IPS DF 4.7 (cell line): ENCODE data around the gene HIP1.
"Not testable (repeated sequence)": the region's sequence is repeated elsewhere in the genome, so short reads cannot be mapped to it uniquely, and the experiment has no call there.

Experiments
- DNase-seq: peaks from one replicate; pipeline ENCODE4 v3.0.0-alpha.2; 2013; ENCODE audit warnings: low spot score; ENCODE audit errors: extremely low read depth

Gene HIP1

DNA sequence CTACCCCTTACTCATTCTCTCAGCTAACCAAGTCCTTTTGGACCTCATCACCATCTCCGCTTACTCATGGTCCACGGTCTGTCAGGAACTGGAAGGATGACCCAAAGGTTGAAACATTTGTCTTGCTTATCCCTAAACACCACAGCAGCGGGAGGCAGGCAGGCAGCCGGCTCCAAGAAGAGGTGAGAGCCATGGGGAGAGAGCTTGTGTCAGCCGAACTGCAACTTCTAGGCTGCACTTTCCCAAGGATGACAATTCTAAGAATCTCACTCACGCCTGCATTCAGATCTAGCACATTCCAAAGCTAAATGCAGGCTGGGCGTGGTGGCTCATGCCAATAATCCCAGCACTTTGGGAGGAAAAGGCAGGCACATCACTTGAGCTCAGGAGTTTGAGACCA is 160.7 kb downstream of the HIP1 start:
- no peak for DNase-seq

DNA sequence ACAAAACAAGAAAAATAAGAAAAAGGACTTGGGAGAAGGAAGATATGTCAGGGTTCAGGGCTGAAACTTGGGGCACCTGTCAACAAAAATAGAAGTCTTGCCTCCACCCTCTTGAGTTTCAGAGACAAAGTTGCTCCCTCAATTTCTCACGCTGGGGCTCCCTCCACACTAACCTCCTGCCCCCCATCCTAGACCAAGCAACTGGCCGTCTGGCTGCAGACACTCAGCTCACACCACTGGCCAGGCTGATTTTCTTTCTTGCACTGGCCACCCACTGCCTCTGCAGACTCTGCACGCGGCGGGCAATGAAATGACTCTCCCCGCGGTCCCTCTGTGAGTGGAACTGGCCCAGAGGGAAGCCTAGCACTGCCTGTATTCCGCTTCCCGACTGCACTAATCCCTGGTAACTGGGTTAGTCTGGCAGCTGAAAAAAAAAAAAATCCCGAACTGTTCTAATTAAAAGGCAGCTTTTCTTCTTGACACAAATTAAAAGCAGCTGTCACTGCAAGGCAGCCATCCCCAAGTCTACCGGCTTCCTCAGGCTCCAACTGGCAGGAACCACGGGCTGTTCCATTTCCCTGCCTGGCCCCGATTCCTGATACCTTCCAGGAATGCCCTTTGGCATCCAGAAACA is 163.1 kb downstream of the HIP1 start:
- DNase-seq = no peak

DNA sequence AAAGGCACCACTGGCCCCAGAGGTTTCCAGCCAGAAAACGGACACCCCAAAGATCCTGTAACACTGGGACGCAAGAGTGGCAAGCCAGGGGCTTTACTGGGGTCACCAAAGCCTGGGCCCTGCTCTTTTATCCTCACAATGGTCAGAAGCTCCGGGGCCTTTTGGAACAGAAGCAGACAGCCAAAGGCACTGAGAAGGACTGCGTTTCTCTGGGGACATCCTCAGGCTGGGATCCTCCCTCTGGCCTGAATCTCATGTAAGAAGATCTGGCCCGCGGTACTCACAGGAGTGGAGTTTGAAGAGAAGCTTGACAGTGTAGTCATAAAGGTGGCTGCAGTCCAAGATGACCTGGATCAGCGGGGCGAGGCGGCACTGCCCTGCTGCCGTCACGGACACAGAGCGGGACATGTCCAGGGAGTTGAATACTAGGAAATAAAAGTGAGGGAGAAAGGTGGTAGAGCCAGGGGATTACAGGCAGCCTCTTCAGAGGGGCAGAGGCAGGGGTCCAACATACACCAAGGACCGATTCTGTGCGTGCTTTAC is 165.2 kb downstream of the HIP1 start:
- no peak for DNase-seq

DNA sequence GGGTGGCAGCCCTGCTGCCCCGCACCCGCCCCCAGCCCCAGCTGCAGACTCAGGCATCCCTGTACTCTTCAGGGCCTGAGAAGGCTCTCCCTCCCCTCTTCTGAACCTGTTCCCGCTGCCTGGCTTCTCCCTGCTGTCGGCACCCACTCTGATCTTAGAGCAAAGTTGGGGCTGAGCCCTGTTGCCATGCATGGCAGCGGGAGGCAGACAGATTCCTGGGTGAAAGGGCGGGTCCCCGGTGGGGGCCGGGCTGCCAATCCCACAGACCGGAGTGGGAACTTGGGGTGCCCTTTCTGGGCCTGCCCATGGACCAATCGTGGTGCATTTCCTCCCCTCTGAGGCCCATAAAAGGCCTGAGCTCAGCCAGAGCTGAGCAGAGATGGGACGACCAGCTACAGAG is 165.9 kb downstream of the HIP1 start:
- DNase-seq = no peak

DNA sequence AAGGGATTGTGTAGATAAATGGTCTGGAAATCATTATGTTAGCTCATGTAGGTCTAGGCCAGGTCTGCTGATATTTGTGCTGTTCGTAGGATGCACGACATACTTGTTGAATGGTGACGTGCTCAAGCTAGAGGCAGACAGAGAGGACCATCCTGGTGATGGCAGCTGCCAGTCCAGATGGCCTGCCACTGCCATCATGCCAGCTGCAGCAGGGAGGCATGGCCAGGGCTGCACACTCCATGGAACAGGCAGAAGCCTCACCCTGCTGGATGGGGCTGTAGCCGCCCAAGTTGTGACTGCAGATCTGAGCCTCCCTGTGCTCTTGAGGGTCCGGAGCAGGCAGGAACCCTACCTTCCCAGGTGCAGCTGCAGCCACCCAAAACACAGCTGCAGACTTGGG is 166.3 kb downstream of the HIP1 start:
- DNase-seq = no peak

DNA sequence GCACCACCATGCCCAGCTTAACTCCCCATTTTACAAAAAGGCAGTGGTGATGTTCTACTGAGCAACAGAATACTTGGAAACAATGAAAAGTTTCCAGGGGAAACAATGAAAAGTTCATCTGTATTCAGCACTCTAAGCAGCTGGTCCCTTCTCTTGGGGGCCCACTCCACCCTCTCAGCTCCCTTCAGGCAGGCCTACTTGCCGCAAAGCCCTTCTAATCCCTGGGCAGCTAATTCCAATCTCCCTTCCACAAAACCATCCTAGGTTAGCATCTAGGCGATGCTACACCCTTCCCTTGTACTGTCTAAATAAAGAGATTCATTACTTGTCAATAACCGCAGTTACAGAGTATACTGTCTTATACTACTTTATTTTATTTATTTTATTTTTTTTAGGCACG is 167.5 kb downstream of the HIP1 start:
- DNase-seq = no peak

DNA sequence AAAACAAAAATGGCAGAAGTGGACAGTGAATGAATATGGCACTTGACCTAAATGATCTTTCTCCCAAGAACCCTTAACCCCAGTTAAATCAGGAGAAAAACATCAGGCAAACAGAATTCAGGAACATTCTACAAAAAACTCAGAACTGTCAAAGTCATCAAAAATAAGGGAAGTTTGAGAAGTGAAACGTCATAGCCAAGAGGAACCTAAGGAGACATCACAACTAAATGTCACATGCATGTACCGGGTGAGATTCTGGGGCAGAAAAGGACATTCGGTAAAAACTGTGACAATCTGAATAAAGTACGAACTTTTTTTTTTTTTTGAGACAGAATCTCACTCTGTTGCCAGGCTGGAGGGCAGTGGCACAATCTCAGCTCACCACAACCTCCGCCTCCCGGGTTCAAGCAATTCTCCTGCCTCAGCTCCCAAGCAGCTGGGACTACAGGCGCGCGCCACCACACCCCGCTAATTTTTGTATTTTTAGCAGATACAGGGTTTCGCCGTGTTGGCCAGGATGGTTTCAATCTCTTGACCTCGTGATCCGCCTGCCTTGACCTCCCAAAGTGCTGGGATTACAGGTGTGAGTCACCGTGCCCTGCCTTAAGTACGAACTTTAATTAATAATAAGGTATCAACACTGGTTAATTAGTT is 169.0 kb downstream of the HIP1 start:
- not testable (repeated sequence) for DNase-seq

DNA sequence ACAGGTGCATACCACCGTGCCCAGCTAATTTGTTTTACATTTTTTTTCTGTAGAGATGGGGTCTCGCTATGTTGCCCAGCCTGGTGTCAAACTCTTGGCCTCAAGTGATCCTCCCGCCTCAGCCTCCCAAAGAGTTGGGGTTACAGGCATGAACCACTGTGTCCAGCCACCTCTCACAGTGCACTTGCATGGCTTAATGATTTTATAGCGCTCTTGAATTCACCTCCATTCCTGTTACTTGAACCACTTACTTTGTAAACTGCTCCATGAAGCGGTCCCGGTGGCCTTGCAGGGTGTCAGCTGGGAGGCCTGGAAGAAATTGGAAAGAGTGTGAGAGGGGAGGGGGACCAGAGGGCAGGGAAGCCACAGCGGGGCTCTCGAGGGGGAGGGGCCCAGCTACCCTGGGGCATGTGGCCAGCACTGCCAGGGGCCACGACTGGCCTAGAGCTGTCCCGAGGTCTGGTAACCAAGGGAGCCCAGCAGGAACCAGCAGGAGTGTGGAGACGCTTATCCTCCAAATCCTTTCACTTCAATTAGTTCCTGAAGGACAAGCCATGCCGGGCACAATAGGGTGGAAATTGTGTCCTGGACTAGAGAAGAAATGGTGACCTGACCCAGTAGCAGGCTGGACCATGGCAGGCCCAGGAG is 170.7 kb downstream of the HIP1 start:
- no peak for DNase-seq

DNA sequence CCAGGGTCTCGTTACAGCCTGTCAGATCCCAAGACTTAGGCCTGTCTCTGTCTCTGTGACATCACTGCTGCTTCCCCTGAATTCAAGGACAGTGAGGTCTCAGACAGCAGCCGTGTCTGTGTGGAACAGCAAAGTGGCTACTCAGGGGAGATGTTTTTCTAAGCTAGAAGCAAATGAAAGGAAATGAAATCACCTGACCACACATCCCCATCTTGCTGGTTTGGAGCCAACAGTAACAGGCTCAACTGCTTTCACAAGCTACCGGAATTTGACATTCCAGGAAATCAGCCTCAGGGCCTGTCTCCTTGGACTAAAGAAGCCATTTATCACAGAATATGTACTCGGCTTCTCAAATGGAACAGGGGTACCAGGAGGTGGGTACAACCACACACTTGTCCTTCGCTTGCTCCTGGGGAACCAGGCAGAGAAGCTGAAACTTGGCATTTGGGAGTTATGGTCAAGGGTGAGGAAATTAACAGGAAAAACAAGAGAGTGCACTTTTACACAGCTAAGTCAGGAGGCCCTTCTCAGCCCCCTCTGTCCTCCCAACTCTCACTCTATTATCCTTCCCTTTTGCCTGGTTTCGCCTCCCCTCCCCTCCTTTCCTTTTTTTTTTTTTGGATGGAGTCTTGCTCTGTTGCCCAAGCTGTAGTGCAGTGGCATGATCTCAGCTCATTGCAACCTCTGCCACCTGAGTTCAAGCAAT is 173.5 kb downstream of the HIP1 start:
- no peak for DNase-seq

DNA sequence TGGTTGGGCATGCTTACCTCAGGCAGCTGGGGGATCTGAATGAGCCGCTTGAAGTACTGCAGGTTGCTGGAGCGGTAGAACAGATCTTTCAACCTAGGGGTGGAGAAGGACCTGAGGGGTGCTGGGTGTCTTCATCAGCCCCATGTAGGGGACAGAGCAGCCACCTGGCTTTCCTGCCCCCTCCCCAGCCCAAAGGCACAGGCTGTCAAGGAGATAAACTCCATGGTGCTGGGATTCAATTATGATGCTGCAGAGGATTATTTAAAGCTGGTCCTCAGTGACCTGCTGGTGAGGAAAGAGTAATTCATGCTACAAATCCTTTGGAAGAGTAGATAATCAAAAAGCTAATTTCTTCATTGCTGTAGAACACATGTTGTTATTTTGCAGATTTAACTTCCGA is 175.6 kb downstream of the HIP1 start:
- DNase-seq = no peak

DNA sequence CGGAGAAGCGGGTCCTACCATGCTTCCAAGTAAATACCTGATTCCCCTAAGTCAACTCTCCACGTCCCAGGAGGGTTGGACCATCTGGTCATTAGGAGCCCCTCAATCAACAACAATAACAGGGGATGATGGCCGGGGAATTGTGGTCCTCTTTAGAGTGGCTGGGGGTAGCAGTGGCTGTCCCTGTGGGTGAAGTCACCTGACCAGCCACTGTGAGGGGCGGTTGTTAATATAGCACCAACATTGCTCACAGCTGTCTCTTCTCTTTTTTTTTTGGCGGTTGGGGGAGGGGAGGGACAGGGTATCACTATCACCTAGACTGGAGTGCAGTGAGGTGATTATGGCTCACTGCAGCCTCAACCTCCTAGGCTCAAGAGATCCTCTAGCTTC is 178.8 kb downstream of the HIP1 start:
- DNase-seq = no peak

DNA sequence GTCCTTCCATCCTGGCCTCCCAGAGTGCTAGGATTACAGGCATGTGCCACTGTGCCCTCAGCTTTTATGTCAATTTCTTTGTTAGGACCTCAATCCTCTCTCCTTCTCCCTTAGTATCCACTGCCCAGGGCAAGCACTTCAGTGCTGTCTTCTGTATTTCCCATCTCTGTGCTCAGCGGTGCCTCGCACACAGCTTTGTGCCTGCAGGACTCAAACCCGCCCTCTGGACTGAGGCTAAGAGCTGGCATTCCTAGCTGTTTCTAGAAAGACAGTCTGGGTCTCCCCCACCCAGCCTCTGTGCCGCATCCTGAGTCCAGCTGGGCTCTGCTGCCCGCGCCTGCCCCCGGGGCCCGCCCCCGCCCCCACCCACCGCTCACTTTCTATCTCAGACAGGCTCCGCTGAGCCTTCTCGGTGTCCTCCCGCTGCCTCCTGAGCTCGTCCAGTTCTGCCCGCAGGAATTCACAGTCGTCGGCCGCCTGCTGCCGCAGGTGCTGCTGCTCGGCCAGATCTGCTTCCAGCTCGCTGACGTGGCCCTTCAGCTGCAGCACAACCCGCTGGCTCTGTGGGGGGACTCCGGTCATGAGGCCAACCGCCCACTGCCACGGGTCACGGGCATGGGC is 179.3 kb downstream of the HIP1 start:
- DNase-seq = no peak

DNA sequence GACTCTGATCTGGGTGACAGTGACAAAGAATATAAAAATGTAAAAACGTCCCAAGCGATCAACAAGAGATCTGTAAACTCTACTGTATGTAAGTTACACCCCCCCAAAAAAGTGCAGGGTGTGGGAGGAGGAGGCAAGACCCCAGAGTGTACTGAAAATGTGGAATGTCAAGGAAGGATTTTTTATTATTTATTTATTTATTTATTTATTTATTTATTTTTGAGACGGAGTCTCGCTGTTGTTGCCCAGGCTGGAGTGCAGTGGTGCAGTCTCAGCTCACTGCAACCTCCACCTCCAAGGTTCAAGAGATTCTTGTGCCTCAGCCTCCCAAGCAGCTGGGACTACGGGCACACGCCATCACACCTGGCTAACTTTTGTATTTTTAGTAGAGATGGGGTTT is 181.9 kb downstream of the HIP1 start:
- DNase-seq = not testable (repeated sequence)

DNA sequence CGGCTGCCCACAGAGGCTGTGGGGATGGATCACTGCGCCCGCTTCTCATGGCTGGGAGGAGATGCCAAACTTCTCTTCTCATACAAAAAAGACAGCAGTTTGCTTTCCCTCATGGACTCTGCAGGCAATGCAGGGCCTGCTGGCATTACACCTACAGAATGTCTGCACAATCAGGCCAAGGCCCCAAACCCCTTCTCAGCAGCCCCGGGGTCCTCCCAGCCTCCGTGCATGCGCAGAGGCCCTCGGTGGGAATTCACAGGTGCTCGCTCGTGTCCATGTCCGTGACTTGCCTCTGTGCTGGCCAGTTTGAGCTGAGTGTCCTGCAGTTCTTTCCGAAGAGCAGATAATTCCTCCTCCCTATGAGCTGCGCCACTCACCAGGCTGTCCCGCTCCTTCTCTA is 183.0 kb downstream of the HIP1 start:
- no peak for DNase-seq

DNA sequence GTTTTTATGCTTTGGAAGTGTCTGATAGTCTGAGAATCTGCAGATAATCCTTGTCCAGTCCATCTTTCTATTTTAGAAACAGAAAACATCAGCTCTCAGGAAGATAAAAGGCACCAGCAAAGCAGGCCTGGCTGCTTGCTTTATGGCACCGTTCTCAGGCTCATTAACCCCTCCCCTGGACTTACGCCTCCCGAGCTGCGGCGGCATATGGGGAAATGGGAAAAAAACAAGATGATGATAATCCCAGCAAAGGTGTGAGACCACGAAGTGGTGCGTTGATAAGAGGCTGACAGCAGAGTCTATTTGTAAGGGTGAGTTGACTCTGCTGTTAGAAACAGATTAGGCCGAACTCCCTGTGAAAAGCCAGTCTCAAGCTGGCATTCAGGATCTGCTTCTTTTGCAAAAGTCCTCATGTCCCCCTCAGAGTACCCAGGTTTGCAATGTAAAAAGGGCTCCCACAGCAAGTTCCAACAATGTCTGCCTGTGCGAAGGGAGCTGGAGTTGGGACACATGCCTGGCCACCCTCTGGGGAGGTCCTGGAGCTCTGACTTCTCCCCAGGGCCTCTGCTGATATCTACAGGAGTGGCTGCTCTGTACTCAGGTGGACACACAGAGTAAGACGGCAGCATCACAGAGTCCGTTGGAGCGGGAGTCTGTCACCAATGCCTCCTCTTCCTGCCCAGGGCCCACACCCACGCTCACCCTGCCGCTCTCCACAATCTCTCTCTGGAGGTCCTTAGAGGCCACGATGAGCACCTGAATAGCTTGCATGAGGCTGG is 192.3 kb downstream of the HIP1 start:
- no peak for DNase-seq

DNA sequence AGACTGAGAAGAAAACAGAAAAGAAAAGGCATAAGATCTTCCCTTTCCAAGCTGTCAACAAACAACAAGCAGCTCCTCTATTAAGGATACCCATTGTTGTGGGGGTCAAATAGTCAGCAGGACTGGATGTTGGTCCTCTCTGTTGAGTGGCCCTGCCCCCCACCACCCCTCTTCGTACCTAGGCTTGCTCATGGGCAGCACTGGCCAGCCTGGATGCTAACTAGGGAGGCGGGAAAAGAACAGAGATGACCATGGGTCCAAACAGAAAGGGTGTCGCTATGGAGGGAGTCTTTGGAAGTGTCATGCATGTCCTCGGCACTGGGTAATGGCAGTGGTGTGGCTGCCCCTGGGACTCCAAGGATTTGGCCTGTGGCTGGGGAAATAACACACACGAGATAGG is 201.0 kb downstream of the HIP1 start:
- DNase-seq = no peak

DNA sequence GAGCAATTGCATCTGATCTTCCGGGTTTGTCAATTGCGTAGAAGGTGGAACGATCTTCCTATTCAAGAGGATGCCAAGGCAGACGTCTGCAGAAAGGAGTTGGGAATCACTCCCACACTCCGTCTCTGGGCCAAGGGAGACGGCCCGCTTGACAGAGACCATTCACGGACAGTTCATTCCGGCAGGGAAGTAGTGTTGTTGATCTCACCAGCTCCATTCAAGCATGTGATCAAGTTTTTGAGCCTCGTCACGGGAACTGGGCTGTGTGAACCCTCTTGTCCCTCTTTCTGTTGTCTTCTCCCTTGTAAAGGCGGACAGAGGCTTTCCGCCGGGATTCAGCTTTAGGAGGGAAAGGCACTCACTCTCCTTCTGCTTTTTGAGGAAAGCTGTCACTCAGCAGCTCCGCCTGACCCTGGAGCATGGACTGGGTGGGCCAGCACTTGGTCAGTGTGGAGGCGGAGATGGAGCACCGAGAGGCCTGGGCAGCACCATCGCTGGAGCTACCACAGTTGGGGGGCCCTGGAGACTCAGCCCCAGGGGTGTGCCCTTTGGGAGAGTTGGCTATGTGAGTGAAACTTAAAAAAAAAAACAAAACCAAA is 201.7 kb downstream of the HIP1 start:
- DNase-seq = no peak

DNA sequence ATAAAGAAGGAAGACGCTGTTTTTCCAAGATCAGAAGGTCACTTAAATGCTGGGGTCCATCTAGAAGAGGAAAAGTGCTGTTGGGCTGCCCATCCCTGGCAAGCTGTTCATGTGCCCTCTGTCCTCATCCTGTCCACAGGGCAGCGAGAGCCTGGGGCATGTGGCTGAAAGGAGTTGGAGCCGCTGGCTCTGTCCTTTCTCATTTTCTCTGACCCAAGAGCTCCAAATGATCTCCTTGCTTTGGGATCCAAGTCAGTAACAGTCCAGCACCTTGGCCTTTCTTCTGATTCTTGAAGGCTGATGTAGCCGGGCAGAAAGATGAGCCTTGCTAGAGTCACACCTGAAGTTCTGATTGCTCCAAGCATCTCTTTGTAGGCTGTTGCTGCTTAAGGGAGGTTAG is 202.2 kb downstream of the HIP1 start:
- DNase-seq = no peak

DNA sequence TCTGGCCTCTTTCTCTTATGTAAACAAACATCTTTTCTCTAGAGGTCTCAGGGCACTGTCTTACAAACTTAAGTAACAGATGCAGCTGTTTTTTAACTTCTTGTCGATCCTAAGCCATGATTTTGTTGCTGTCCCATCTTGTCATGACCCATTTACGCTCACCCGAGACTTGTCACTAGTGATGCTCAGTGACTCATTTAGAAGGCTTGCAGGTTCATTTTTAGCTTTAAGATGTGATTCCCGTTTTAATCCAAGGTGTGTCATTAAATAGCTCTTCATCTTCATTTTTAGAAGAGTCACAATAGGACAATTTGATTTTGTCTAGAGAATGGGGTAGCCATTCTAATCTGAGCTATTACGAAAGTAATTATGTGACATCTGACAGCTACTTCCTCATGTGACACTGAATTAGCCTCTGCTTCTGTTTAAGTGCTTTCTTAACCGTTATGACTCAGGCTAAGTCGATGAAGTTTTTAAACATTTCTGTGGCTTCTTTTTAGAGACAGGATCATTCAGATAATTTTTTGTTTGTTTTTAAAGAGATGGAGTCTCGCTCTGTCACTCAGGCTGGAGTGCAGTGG is 203.9 kb downstream of the HIP1 start:
- no peak for DNase-seq

DNA sequence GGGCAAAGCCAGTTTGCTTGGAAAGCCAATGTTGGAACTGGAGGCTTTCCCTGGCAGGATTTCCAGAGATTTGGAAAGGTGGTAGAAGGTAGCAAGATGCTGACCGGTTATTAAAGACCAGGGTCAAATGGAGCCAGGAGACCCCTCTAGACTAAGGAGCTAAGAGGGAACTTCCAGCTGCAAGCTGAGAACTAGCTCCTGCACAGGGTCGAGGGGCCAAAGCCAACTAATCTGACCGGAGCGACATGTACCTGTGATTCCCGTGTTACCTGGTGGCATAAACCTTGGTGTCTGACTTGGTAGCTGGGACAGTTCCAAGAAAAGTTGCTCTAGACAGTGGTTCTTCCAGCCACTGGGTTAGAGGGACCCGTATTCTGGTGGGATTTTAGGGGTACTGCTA is 204.8 kb downstream of the HIP1 start:
- DNase-seq = no peak
